HUDEP-2 (cell line): ENCODE results near the gene CXCR3.
"Not testable (repeated sequence)": the region's sequence is repeated elsewhere in the genome, so short reads cannot be mapped to it uniquely, and the experiment has no call there.

Experiments used
- DNase-seq, 76 experiments: peaks; one replicate each; lab custom pipeline; 2025; ENCODE audit not compliant: unreplicated experiment in 76 of 76; lab: John Stamatoyannopoulos, UW

CXCR3 gene

GRCh38 chrX:71618303-71618721 is at the start of gene CXCR3:
Gene CXCR3 (minus strand): TSS chrX:71618511. CDS start chrX:71618449, 62 bp downstream.
- peak in 32 of 76 experiments; percentile 0 to 47 (median 18) for DNase-seq

- no peak for DNase-seq
These were observed 49.3 kb upstream of the CXCR3 start, which contains the start of gene LOC101059915 for GRCh38 chrX:71667328-71668247. Gene LOC101059915 (plus strand): TSS chrX:71667546.

- DNase-seq: peak in 1 of 76 experiments; percentile 0
These were observed 48.2 kb upstream of the CXCR3 start for GRCh38 chrX:71666240-71667223.

GRCh38 chrX:71665747-71666146 is 47.4 kb upstream of the CXCR3 start:
- DNase-seq: no peak

- no peak for DNase-seq
These were observed 46.7 kb upstream of the CXCR3 start for GRCh38 chrX:71664889-71665491.

- DNase-seq: peak in 62 of 76 experiments; percentile 0 to 54 (median 20)
These were observed 45.9 kb upstream of the CXCR3 start for GRCh38 chrX:71664202-71664601.

- not testable (repeated sequence) for DNase-seq
These were observed 44.9 kb upstream of the CXCR3 start for GRCh38 chrX:71663238-71663637.

GRCh38 chrX:71662654-71663053 is 44.3 kb upstream of the CXCR3 start:
- DNase-seq: not testable (repeated sequence)

- no peak for DNase-seq
These were observed 43.6 kb upstream of the CXCR3 start for GRCh38 chrX:71661919-71662318.

- no peak for DNase-seq
These were observed 42.5 kb upstream of the CXCR3 start for GRCh38 chrX:71660562-71661416.

GRCh38 chrX:71659959-71660358 is 41.6 kb upstream of the CXCR3 start:
- no peak for DNase-seq

GRCh38 chrX:71659342-71659741 is 41.0 kb upstream of the CXCR3 start:
- no peak for DNase-seq

- peak in 1 of 76 experiments; percentile 0 for DNase-seq
These were observed 39.0 kb upstream of the CXCR3 start for GRCh38 chrX:71657267-71657666.

GRCh38 chrX:71653344-71653743 is 35.0 kb upstream of the CXCR3 start:
- no peak for DNase-seq

GRCh38 chrX:71652405-71652804 is 34.1 kb upstream of the CXCR3 start:
- DNase-seq: peak in 50 of 76 experiments; percentile 0 to 64 (median 18)

GRCh38 chrX:71650333-71650969 is 32.1 kb upstream of the CXCR3 start:
- DNase-seq: peak in 20 of 76 experiments; percentile 0 to 27 (median 2)

- DNase-seq: not testable (repeated sequence)
These were observed 26.1 kb upstream of the CXCR3 start for GRCh38 chrX:71644406-71644805.

GRCh38 chrX:71640002-71640401 is 21.7 kb upstream of the CXCR3 start:
- DNase-seq: no peak

GRCh38 chrX:71638409-71638808 is 20.1 kb upstream of the CXCR3 start:
- DNase-seq: no peak
